ENCODE data around the gene RAD51C. TPM values are rescaled to one million over a fixed set of nuclear protein-coding genes. Genes with fewer than 3 reads are reported as not detected.

Gene RAD51C
- total and polyA plus RNA-seq, 9 of the 15 experiments (the other 6 are each of a cell fraction or from before 2014, with no cell fraction given) = 93.9 to 341 (median 135) TPM

GRCh38 chr17:58658804-58659713 is 33.3 kb upstream of the RAD51C start (continued):
- TF ChIP-seq ZNF512 (tag; IDR thresholded peaks at IDR 0.05) = no peak
- peak; percentile 26 to 81 (median 43); a peak in 2 of 6 replicates for TF ChIP-seq ZBTB11 (CRISPR knock-in tag; IDR thresholded peaks at IDR 0.05)
- peak; percentile 92 for TF ChIP-seq CBFB (CRISPR knock-in tag; IDR thresholded peaks at IDR 0.05)
- TF ChIP-seq JUN (IDR thresholded peaks at IDR 0.05; ENCODE audit: borderline replicate concordance, low read depth, low read length) = peak; percentile 71
- peak; percentile 69; the same call in 1 of the 2 replicates for TF ChIP-seq JUN (CRISPR knock-in tag; IDR thresholded peaks at IDR 0.05; ENCODE audit: borderline replicate concordance)
- peak; percentile 52; the same call in 1 of the 2 replicates for TF ChIP-seq KLF16 (IDR thresholded peaks at IDR 0.05)
- TF ChIP-seq ZNF274 (IDR thresholded peaks at IDR 0.05; ENCODE audit: borderline replicate concordance, low read depth, low read length) = peak; percentile 76; the same call in 1 of the 2 replicates
- TF ChIP-seq FOXO4 (CRISPR knock-in tag; IDR thresholded peaks at IDR 0.05) = peak; percentile 99
- peak; percentile 100 for TF ChIP-seq KDM5B (IDR thresholded peaks at IDR 0.05; ENCODE audit: insufficient replicate concordance, low read depth, low read length)
- TF ChIP-seq SREBF1 (IDR thresholded peaks at IDR 0.05; ENCODE audit: borderline replicate concordance, low read depth, low read length) = no peak
- TF ChIP-seq NBN (IDR thresholded peaks at IDR 0.05; ENCODE audit: low read depth) = peak; percentile 96
- peak; percentile 49; the same call in 1 of the 2 replicates for TF ChIP-seq BMI1 (IDR thresholded peaks at IDR 0.05; ENCODE audit: low read length)
- 0 out of 2 replicates have a peak, but pooled peaks have one; percentile 19 for TF ChIP-seq SIN3B (IDR thresholded peaks at IDR 0.05; ENCODE audit: low read depth)
- TF ChIP-seq CREB3 (tag; conservative IDR thresholded peaks at IDR 0.05; ENCODE audit: low read depth) = no peak
- TF ChIP-seq SMAD4 (CRISPR knock-in tag; conservative IDR thresholded peaks at IDR 0.05) = peak; percentile 77
- peak; percentile 100 for TF ChIP-seq GTF2E2 (tag; IDR thresholded peaks at IDR 0.05)
- peak; percentile 99 for TF ChIP-seq POLR2H (tag; IDR thresholded peaks at IDR 0.05; ENCODE audit: low read depth)

All from K562 (cell line).